Epithelial cell of umbilical artery (primary cell): ENCODE data around the gene BRAF. TPM values are rescaled to one million over a fixed set of nuclear protein-coding genes. Genes with fewer than 3 reads are reported as not detected.

ENCODE experiments used
- total RNA-seq: library from RNA; depleted of rRNA; stranded (reverse); fragments of >200 nt; gene quantifications from 2 replicates; pipeline ENCODE4 v1.2.3, GENCODE V29; 2014

Gene BRAF
- total RNA-seq: 13.4 and 13.6 TPM in 2 replicates

DNA sequence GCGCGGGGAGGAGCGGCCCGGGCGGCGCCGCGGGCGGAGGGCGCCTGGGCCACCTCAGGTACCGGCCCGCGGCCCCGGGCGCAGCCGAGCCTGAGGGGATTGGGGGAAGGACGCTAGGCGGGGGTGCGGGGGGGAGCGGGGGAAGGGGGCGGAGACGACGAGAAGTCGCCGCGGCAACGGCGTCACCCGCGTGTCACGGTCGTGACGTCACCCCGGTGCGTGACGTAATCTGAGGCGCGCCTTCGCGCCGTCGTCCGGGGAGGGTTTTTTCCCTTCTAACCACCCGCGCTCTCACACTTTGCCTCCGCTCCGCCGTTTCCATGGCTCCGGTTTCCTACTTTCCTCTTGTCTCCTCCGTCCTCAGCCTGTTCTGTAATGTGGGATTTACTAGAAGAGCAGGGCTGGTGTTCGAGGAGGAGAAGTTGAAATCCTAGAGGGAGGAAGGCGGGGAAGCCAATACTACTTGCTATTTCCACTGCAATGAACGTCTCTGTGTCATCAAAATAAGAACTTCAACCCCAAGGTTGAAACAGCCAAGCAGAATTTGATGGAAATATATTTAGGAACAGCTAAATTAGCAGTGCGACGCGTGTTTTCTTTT lies at the start of gene BRAF:
TSS of gene BRAF (minus strand) at position 109 of the 601 bp plus-strand sequence. CDS start 226 bp downstream, outside the sequence.

DNA sequence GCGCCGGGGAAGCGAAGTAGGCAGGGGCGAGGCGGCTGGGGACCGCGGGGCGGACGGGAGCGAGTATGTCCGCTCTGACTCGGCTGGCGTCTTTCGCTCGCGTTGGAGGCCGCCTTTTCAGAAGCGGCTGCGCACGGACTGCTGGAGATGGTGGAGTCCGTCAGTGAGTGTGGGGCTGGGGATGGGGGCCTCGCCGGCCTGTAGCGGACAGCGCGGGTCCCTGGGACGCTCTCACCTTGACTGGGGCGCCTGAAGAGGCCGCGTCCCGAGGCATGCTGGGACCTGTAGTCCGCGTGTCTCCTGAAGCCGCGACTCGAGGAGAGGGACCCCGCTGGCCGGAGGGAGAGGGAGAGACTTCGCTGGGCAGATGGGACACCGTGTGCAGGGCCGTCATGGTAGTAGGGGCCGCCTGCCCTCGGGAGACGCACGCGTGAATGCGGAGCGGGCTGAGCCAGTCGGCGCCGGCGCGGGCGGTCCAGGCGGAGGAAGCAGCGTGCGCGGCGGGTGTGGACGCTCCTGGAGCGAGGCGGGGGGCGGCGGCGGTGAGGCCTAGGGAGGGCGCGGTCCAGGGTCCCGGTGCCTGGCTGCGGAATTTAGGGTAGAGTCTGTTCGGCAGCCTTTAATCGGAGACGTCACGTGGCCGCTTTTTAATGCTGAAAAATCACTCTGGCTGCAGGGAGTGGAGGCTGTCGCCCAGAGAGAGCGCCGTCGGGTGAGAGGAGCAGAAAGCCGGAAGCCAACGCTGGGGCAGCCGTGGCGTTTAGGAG lies 227.9 kb downstream of the BRAF start, which contains the start of gene NDUFB2:
TSS of gene NDUFB2 (plus strand) at position 29 of the 767 bp plus-strand sequence. CDS start at position 66, 37 bp downstream.

DNA sequence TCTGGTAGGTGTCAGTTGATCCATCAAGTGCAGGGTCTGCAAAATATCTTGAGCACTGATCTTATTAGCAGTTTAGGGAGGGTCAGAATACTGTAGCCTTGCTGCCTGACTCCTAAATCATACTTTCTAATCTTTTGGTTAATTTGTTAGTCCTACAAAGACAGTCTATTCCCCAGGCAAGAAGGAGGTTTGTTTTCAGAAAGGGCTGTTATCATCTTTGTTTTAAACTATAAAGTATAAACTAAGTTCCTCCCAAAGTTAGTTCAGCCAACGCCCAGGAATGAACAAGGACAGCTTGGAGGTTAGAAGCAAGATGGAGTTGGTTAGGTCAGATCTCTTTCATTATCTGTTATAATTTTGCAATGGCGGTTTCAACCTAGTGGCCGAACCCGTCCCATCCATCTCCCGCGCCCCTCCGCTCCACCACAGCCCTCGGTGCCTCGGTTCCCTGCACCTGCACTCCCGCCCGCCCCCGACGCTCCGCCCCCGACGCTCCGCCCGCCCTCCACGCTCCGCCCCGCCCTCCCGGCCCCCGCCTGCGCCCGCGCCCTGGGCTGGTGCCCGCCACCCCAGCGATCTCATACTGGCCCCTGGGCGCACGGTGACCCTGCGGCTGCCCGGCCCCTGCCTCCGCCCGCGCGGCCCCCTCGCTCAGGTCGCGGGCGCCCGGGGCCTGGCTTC lies 252.2 kb downstream of the BRAF start, which contains the start of gene ADCK2:
TSS of gene ADCK2 (plus strand) at position 564 of the 681 bp plus-strand sequence. CDS start 386 bp downstream, outside the sequence.

Other genes with a start within 250 kb of the BRAF start
- gene NDUFB2, start 228.2 kb downstream of the BRAF start, total RNA-seq: 139 and 252 TPM in 2 replicates
- gene MRPS33, start 90.0 kb upstream of the BRAF start, total RNA-seq: 19.8 and 23.1 TPM in 2 replicates
- not detected in 2 replicates for gene TMEM178B, start 149.1 kb upstream of the BRAF start, total RNA-seq